Heart right ventricle (tissue), 16 donors: Measurements from ENCODE around the gene HOXA2. TPM values are rescaled to one million over a fixed set of nuclear protein-coding genes. Genes with fewer than 3 reads are reported as not detected.
A peak's percentile ranks its signal among the peaks of the same experiment; 100 is the strongest.

Experiments used
- ATAC-seq, 8 donors: fragments of 200-7000 bp; cut with Tn5 transposase; one replicate each; pipeline ENCODE4 v1.9.1; 2020; ENCODE audit warnings: mild to moderate bottlenecking in 8 of 8, moderate library complexity in 8 of 8, moderate number of reproducible peaks in 1 of 8
- DNase-seq, 2 donors: peaks; one replicate each; pipeline ENCODE4 v3.0.0-alpha.2; 2020
- H3K27ac ChIP-seq, 10 donors: fragments of 200-600 bp; sonication (generic) in 2 of 10; one replicate each; pipeline versions ENCODE4 v1.5.0 to v1.8.0; 2020 to 2022; ENCODE audit warnings: mild to moderate bottlenecking in 3 of 10
- H3K27me3 ChIP-seq, 7 donors: fragments of 200-600 bp; one replicate each; pipeline ENCODE4 v1.8.0; 2021 to 2022; ENCODE audit warnings: mild to moderate bottlenecking in 2 of 7
- H3K36me3 ChIP-seq, 9 donors: fragments of 200-600 bp; sonication (generic) in 1 of 9; one replicate each; pipeline versions ENCODE4 v1.5.0 to v1.8.0; 2020 to 2022; ENCODE audit warnings: mild to moderate bottlenecking in 2 of 9
- H3K4me1 ChIP-seq, 9 donors: fragments of 200-600 bp; sonication (generic) in 1 of 9; one replicate each; pipeline versions ENCODE4 v1.5.0 to v1.8.0; 2020 to 2022; ENCODE audit warnings: mild to moderate bottlenecking in 4 of 9
- H3K4me3 ChIP-seq, 10 donors: fragments of 200-600 bp; sonication (generic) in 2 of 10; one replicate each; pipeline versions ENCODE4 v1.5.0 to v1.8.0; 2020 to 2022; ENCODE audit warnings: mild to moderate bottlenecking in 7 of 10, moderate library complexity in 2 of 10
- H3K9me3 ChIP-seq, 11 donors: fragments of 200-600 bp in 10 of 11; sonication (generic) in 2 of 11; one replicate each; pipeline versions ENCODE4 v1.5.0 to v1.8.0; 2013 to 2022; ENCODE audit warnings: mild to moderate bottlenecking in 2 of 11, control low read depth in 1 of 11, moderate library complexity in 1 of 11
- WGBS, 2 donors: extraction: QIAGEN DNeasy Blood & Tissue Kit; methylation state at CpG; one replicate each; pipeline ENCODE4 v1.1.7; 2013; ENCODE audit warnings: inconsistent platforms in 1 of 2; 5-methylcytosine and 5-hydroxymethylcytosine counted together
- intact Hi-C, 10 donors: fragments of 100-400 bp; cut with DNase I; formaldehyde crosslinking; loops; one replicate each; pipeline versions ENCODE4 v1.11.1 to v1.14.2; 2022
- polyA plus RNA-seq, 2 donors: library from polyadenylated mRNA; stranded (reverse); fragments of 200-250 nt; gene quantifications; one replicate each; pipeline ENCODE4 v1.2.3, GENCODE V29; 2013
- total RNA-seq, 10 donors: library from RNA; stranded (reverse); fragmentation: NEBNext Ultra II Directional in 3 of 10; extraction: Animal tissue kit (Norgen Biotek cat#: 25700) in 3 of 10; gene quantifications; one replicate each; pipeline versions ENCODE4 v1.2.1 to v1.2.4, GENCODE V29; 2021 to 2023
- TF ChIP-seq, protein P1 (sequence below), 9 donors: fragments of 200-600 bp; sonication (generic) in 2 of 9; IDR thresholded peaks; one replicate each; pipeline versions ENCODE4 v1.5.0 to v1.8.0; 2021 to 2022; ENCODE audit warnings: antibody characterized with exemption in 9 of 9, mild to moderate bottlenecking in 5 of 9, moderate library complexity in 1 of 9
- donor health status: Arrhythmogenic right ventricular cardiomyopathy.
- donor health status: ischemic (EF 13 %, LVEDD 7.1; RV severe dilation, severe dysfunction).
- donor health status: healthy with polysubstance abuse.
- donor health status: DM: no; HTN: yes; CAD: no.
- donor health status: DM: no; HTN: no; CAD: no.
- donor health status: ischemic (EF 25% LVEDD 6.9; RV normal size, moderate dysfunction).
- donor health status: ischemic (EF 25% LVEDD 5.7; RV mildly dilated, moderate dysfunction).
- donor health status: healthy.
- donor health status: DM: yes; HTN: yes; CAD: no.
- donor health status: Ischemic cardiomyopathy.
- donor health status: ischemic (EF 35%, LVEDD 5.7; RV mildly dilated, moderate dysfunction).
- donor health status: nonischemic (EF 11% LVEDD 7.7; RV severe dilation, severe dysfunction).
- donor health status: DM: yes; HTN: yes; CAD: no.
- donor health status: PGD.
- donor health status: ischemic (EF 29% LVEDD 5.4; RV normal size, mild dysfunction).
- donor health status: nonischemic (EF 23%, LVEDD 6.1; RV moderate dilation, normal function).

The HOXA2 gene
- total and polyA plus RNA-seq, 12 donors, result 0.10 to 0.23 (median 0.19) TPM; not detected in 8

- Histone ChIP-seq H3K36me3 (no peaks in the 10 kb centered on the region), H3K4me3 (no peak overlapping the region), H3K27ac (peak overlapping the region in 1 of 10 donors; percentile 64), H3K9me3 (no peaks in the 10 kb centered on the region), H3K4me1 (peaks cover 0 to 17% (median 4%) of the 10 kb centered on the region in 9 donors), H3K27me3 (peaks cover 26 to 97% (median 96%) of the 10 kb centered on the region in 7 donors)
- TF ChIP-seq, protein P1, sequence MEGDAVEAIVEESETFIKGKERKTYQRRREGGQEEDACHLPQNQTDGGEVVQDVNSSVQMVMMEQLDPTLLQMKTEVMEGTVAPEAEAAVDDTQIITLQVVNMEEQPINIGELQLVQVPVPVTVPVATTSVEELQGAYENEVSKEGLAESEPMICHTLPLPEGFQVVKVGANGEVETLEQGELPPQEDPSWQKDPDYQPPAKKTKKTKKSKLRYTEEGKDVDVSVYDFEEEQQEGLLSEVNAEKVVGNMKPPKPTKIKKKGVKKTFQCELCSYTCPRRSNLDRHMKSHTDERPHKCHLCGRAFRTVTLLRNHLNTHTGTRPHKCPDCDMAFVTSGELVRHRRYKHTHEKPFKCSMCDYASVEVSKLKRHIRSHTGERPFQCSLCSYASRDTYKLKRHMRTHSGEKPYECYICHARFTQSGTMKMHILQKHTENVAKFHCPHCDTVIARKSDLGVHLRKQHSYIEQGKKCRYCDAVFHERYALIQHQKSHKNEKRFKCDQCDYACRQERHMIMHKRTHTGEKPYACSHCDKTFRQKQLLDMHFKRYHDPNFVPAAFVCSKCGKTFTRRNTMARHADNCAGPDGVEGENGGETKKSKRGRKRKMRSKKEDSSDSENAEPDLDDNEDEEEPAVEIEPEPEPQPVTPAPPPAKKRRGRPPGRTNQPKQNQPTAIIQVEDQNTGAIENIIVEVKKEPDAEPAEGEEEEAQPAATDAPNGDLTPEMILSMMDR (IDR thresholded peaks at IDR 0.05), result no peak
- DNase-seq (no peak), ATAC-seq (no peak)
- 10 to 29% methylated on average over 1 of the region's 1 CpG for WGBS, 2 donors
- intact Hi-C loops, result no loop called here
Measured at GRCh38 chr7:27119412-27119911, 17.0 kb upstream of the HOXA2 start.

DNA sequence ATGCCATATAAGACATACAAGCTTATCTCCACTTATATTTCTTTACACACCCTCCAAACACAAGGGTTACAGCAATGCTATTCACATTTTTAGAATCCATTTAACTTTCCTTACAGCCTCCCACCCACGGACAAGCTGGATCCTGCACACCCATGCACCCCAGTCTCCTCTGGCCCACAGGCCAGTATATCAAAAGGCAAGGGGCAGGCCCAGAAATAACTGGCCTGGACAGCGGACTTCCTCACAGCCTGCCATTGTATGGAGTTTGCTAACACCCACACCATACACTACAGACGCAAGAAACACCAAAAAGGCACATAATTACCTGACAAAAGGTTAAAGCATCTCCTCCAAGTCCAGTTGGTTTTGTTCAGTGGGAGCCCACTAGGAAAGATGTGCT lies 16.1 kb upstream of the HOXA2 start:
- WGBS, 2 donors, result 12 to 27% methylated on average over 3 of the region's 3 CpGs
- no peaks in the 10 kb centered on the region for H3K9me3 ChIP-seq
- H3K27me3 ChIP-seq, result peaks cover 20 to 97% (median 96%) of the 10 kb centered on the region in 7 donors
- ATAC-seq, result no peak
- intact Hi-C loops, result no loop called here
- peak overlapping the region in 2 of 10 donors; percentile 24 to 42 for H3K4me3 ChIP-seq
- peak overlapping the region in 2 of 10 donors; percentile 64 to 82 for H3K27ac ChIP-seq
- TF ChIP-seq, protein P1 (IDR thresholded peaks at IDR 0.05), result no peak
- peaks cover 0 to 17% (median 4%) of the 10 kb centered on the region in 9 donors for H3K4me1 ChIP-seq
- DNase-seq, result no peak
- H3K36me3 ChIP-seq, result no peaks in the 10 kb centered on the region

DNA sequence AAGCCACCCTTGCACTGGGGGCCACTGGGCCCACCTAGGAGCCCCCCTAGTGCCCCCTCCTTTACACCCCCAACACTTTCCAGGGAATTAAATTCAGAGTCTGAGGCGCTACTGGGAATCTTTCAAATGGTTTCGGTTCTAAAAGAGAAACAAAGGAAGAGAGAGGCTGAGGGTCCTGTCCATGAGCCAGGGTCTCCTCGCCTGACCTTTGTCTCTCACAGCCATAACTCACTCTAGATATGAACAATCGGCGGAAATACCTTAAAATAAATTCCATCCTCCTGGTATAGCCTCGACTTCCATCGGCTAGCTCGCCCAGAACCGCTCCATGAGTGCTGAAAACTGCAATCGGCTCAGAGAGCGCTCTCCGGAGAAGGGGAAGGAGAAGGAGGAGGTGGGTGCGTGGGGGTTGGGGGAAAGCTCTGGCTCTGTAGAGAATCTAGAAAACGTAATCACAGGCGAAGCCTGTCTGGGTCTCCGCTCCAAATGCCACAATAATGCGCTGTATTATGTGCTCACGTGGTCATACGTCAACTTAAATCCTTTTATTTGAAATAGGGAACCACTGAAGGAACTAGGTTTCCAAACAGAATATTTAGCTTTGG lies 15.5 kb upstream of the HOXA2 start:
- H3K27ac ChIP-seq, result peak overlapping the region in 4 of 10 donors; percentile 18 to 82 (median 42)
- TF ChIP-seq, protein P1 (IDR thresholded peaks at IDR 0.05), result no peak
- ATAC-seq (peak in 1 of 8 donors; percentile 22), DNase-seq (no peak)
- no peaks in the 10 kb centered on the region for H3K9me3 ChIP-seq
- intact Hi-C loops, result no loop called here
- 9 to 13% methylated on average over 19 of the region's 19 CpGs for WGBS, 2 donors
- peaks cover 0 to 17% (median 4%) of the 10 kb centered on the region in 9 donors for H3K4me1 ChIP-seq
- peak overlapping the region in 4 of 10 donors; percentile 18 to 42 (median 23) for H3K4me3 ChIP-seq
- peaks cover 17 to 97% (median 96%) of the 10 kb centered on the region in 7 donors for H3K27me3 ChIP-seq
- H3K36me3 ChIP-seq, result no peaks in the 10 kb centered on the region

DNA sequence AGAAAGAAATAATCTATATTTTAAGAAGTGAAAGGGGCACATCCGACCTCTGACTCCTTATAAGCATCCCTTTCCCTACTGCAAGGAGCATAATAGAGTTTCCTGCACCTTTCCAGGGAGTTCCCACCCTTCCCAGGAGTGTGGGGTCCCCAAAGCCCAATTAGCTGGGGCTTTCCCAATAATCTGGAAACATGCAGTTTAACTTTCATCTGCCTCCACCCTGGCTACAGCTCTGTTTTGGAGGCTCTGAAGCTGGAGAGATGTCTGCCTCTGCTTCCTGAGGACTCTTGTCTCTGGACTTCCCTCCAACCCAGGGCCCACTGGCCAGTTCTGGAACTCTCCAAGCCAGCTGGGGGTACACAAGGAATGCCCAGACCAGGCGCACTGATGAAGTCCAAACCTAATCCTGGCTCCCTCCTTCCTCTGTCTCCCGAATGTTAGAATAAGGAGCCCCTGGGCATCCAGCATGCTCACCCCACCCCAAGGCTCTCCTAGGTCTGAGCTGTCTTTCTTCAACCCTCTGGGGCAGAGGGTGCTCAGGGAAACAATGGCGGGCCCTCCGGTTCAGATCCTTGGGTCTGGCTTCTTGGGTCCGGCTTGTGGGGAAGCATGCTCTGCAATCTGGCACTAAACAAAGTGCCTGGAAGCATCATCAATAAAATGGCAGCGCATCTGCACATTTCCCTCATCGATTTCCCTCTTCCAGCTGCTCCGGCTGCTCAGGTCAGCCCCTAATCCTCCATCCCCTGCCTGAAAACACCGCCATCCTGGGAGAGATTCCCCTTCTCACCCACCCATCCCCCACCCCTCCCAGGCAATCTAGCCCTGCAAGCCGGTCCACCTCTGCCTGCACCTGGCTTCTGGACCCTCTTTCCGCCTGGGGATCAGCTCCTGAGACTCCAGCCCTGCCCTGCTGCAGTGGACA lies 14.7 kb upstream of the HOXA2 start:
- Histone ChIP-seq H3K4me3 (peak overlapping the region in 4 of 10 donors; percentile 18 to 42 (median 23)), H3K36me3 (no peaks in the 10 kb centered on the region), H3K4me1 (peaks cover 0 to 17% (median 4%) of the 10 kb centered on the region in 9 donors), H3K27ac (peak overlapping the region in 4 of 10 donors; percentile 18 to 82 (median 42)), H3K27me3 (peaks cover 18 to 97% (median 96%) of the 10 kb centered on the region in 7 donors), H3K9me3 (no peaks in the 10 kb centered on the region)
- ATAC-seq (peak in 1 of 8 donors; percentile 14), DNase-seq (no peak)
- intact Hi-C loops, result no loop called here
- 6 to 15% methylated on average over 12 of the region's 12 CpGs for WGBS, 2 donors
- TF ChIP-seq, protein P1 (IDR thresholded peaks at IDR 0.05), result no peak
